HepG2 (cell line): ENCODE results near the gene E2F1. TPM values are rescaled to one million over a fixed set of nuclear protein-coding genes. Genes with fewer than 3 reads are reported as not detected.

Experiments
- ATAC-seq: fragments of 200-7000 bp; cut with Tn5 transposase; 3 replicates; pipeline ENCODE4 v1.9.1; 2020; ENCODE audit warnings: mild to moderate bottlenecking, moderate library complexity
- BruUV-seq: library from RNA; stranded (reverse); fragments of 400-500 nt; replicated peaks from 2 replicates; lab custom pipeline; 2021; lab: Mats Ljungman, UMichigan
- CTCF ChIA-PET: fragments of 300-600 bp; formaldehyde crosslinking; extraction: SDS; loops from one replicate; lab custom pipeline; 2021; ENCODE audit warnings: low total read pairs, inconsistent platforms, low intra/inter-chr PET ratio; lab: Yijun Ruan, JAX
- POLR2A ChIA-PET: fragments of 350-600 bp; sonication (Branson Sonifier 250); formaldehyde crosslinking; loops from one replicate; lab custom pipeline; 2020; ENCODE audit warnings: antibody characterized with exemption, inconsistent platforms; lab: Yijun Ruan, JAX
- DNase-seq: peaks from one replicate; pipeline ENCODE4 v3.0.0-alpha.2; 2015; ENCODE audit warnings: low spot score
- FAIRE-seq: peaks from 3 replicates; lab custom pipeline; 2011; peaks lifted over from hg19 to GRCh38; lab: Jason Lieb, UNC
- H2AFZ ChIP-seq: one replicate; pipeline ENCODE4 v1.6.1; 2011; ENCODE audit warnings: low read length, inconsistent platforms
- H3K27ac ChIP-seq: fragments of 300-600 bp; 3 replicates; pipeline ENCODE4 v1.8.0; 2011; ENCODE audit warnings: mixed run types, mild to moderate bottlenecking, mixed read lengths, low read length, inconsistent platforms; ENCODE audit not compliant: insufficient read depth; ENCODE audit errors: extremely low read length
- H3K27me3 ChIP-seq, 2 experiments: fragments of 200-600 bp in 1 of 2; 2 replicates in 1 of 2; 3 replicates in 1 of 2; pipeline versions ENCODE4 v1.6.0 to v1.8.0; 2011; ENCODE audit warnings: low read length in 2 of 2, mild to moderate bottlenecking in 2 of 2, moderate library complexity in 2 of 2, inconsistent platforms in 1 of 2; ENCODE audit not compliant: insufficient read depth in 2 of 2, control insufficient read depth in 1 of 2
- H3K36me3 ChIP-seq, 2 experiments: fragments of 200-600 bp in 1 of 2; replicated peaks in 1 of 2; 2 replicates in 1 of 2; 3 replicates in 1 of 2; pipeline versions ENCODE4 v1.5.1 to v1.8.0; 2011; ENCODE audit warnings: low read length in 2 of 2, inconsistent platforms in 1 of 2; ENCODE audit not compliant: insufficient read depth in 2 of 2, control insufficient read depth in 1 of 2
- H3K4me1 ChIP-seq: 2 replicates; pipeline ENCODE4 v1.5.1; 2012; ENCODE audit warnings: low read length, inconsistent platforms; ENCODE audit not compliant: insufficient read depth
- H3K4me2 ChIP-seq: 2 replicates; pipeline ENCODE4 v1.6.0; 2011; ENCODE audit warnings: low read depth, low read length, inconsistent platforms
- H3K4me3 ChIP-seq, 3 experiments: fragments of 200-600 bp in 1 of 3; sonication (generic), shearing (Covaris generic) in 1 of 3; replicated peaks in 1 of 3; 2 replicates each; pipeline ENCODE4 v1.5.1; 2011 to 2016; ENCODE audit warnings: low read length in 3 of 3, inconsistent platforms in 2 of 3, low read depth in 2 of 3, mild to moderate bottlenecking in 2 of 3, control low read depth in 1 of 3, mixed read lengths in 1 of 3; ENCODE audit not compliant: insufficient read depth in 1 of 3
- H3K79me2 ChIP-seq: one replicate; pipeline ENCODE4 v1.6.1; 2011; ENCODE audit warnings: low read length, inconsistent platforms; ENCODE audit not compliant: insufficient read depth
- H3K9ac ChIP-seq: 2 replicates; pipeline ENCODE4 v1.6.0; 2011; ENCODE audit warnings: mild to moderate bottlenecking, low read depth, low read length, inconsistent platforms; ENCODE audit not compliant: insufficient read depth
- H3K9me3 ChIP-seq: 2 replicates; pipeline ENCODE4 v1.5.1; 2012; ENCODE audit warnings: mild to moderate bottlenecking, low read length
- H4K20me1 ChIP-seq: 2 replicates; pipeline ENCODE4 v1.6.0; 2011; ENCODE audit warnings: inconsistent platforms, mild to moderate bottlenecking, low read length, moderate library complexity; ENCODE audit not compliant: insufficient read depth
- ATF7 ChIP-seq, 2 experiments: fragments of 450-650 bp in 1 of 2; sonication (generic) in 1 of 2; formaldehyde crosslinking in 1 of 2; IDR thresholded peaks; 2 replicates each; pipeline versions ENCODE4 v1.4.0 to v1.6.1; 2016 to 2020; ENCODE audit warnings: antibody characterized with exemption in 1 of 2, mild to moderate bottlenecking in 1 of 2, missing genetic modification reagents in 1 of 2
- CBX1 ChIP-seq: IDR thresholded peaks from one replicate; pipeline ENCODE4 v1.6.1; 2016; ENCODE audit warnings: antibody characterized with exemption, low read depth
- HIC2 ChIP-seq: sonication (generic); formaldehyde crosslinking; IDR thresholded peaks from 2 replicates; pipeline ENCODE4 v1.9.0; 2022; ENCODE audit warnings: low read depth, missing genetic modification reagents
- KIAA2018 ChIP-seq: sonication (generic); formaldehyde crosslinking; IDR thresholded peaks from 2 replicates; pipeline ENCODE4 v1.5.0; 2020; ENCODE audit warnings: mild to moderate bottlenecking, missing genetic modification reagents, borderline replicate concordance
- MED13 ChIP-seq: sonication (generic); formaldehyde crosslinking; IDR thresholded peaks from 2 replicates; pipeline ENCODE4 v1.5.0; 2020; ENCODE audit warnings: missing genetic modification reagents
- NR2F1 ChIP-seq, 2 experiments: fragments of 450-650 bp in 1 of 2; formaldehyde crosslinking in 1 of 2; IDR thresholded peaks; 2 replicates each; pipeline versions ENCODE4 v1.5.0 to v1.6.1; 2016 to 2020; ENCODE audit warnings: mild to moderate bottlenecking in 1 of 2, missing compliant biosample characterization in 1 of 2, missing genetic modification reagents in 1 of 2, moderate library complexity in 1 of 2
- SALL2 ChIP-seq: sonication (generic); formaldehyde crosslinking; IDR thresholded peaks from 2 replicates; pipeline ENCODE4 v1.8.1; 2023; ENCODE audit warnings: mild to moderate bottlenecking, missing genetic modification reagents, inconsistent platforms
- U2AF2 ChIP-seq: fragments of 200-400 bp; formaldehyde crosslinking; IDR thresholded peaks from 2 replicates; pipeline ENCODE4 v1.6.1; 2017; ENCODE audit warnings: low read depth, mild to moderate bottlenecking, low read length
- ZNF280D ChIP-seq: sonication (generic); formaldehyde crosslinking; IDR thresholded peaks from 2 replicates; pipeline ENCODE4 v1.5.1; 2020; ENCODE audit warnings: mild to moderate bottlenecking, missing genetic modification reagents
- ZNF343 ChIP-seq: sonication (generic); formaldehyde crosslinking; IDR thresholded peaks from 2 replicates; pipeline ENCODE4 v1.4.0; 2020; ENCODE audit warnings: mild to moderate bottlenecking, missing genetic modification reagents
- ZNF672 ChIP-seq: sonication (generic); formaldehyde crosslinking; IDR thresholded peaks from 2 replicates; pipeline ENCODE4 v1.8.1; 2022; ENCODE audit warnings: missing genetic modification reagents
- WGBS: methylation state at CpG from one replicate; pipeline ENCODE4 v1.1.6; 2017; ENCODE audit warnings: low lambda C conversion rate; 5-methylcytosine and 5-hydroxymethylcytosine counted together
- in situ Hi-C: cut with HindIII; loops from 2 replicates; pipeline ENCODE4 v1.10.0; 2017; ENCODE audit warnings: low pct_unique_long_range_greater_than_20kb; ENCODE audit not compliant: extremely low pct_ligation_motif_present
- intact Hi-C: fragments of 100-400 bp; cut with micrococcal nuclease; formaldehyde crosslinking; loops from one replicate; pipeline ENCODE4 v1.10.0; 2022; ENCODE audit not compliant: unreplicated experiment
- polyA plus RNA-seq, 8 experiments: library from polyadenylated mRNA; depleted of rRNA in 3 of 8; stranded (reverse) in 7 of 8; unstranded in 1 of 8; fragments of >200 nt; fragmentation: Illumina TruSeq in 4 of 8; extraction: Trizol in 4 of 8; gene quantifications; 2 replicates each; pipeline versions ENCODE4 v1.2.1 to v1.2.3, GENCODE V29; 2011 to 2016; ENCODE audit warnings: low read depth in 4 of 8, missing spikeins in 1 of 8, mixed read lengths in 1 of 8; ENCODE audit not compliant: insufficient read depth in 1 of 8
- total RNA-seq, 5 experiments: library from RNA; depleted of rRNA; stranded (reverse); fragments of >200 nt; fragmentation: Illumina TruSeq; extraction: Trizol; gene quantifications; 2 replicates each; pipeline ENCODE4 v1.2.3, GENCODE V29; 2016; ENCODE audit warnings: low read depth in 1 of 5

E2F1 gene
- total and polyA plus RNA-seq, 2 of the 13 experiments (the other 11 are each of a cell fraction or from before 2014, with no cell fraction given), result 25.5 to 39.4 TPM

- Histone ChIP-seq H3K4me1 (peaks cover 11% of the 10 kb centered on the region; the same call in 1 of the 2 replicates), H3K4me3 (no peak overlapping the region), H4K20me1 (no peaks in the 10 kb centered on the region), H2AFZ (no peak overlapping the region), H3K9ac (no peak overlapping the region), H3K79me2 (no peaks in the 10 kb centered on the region), H3K36me3 (peaks cover 20 to 56% of the 10 kb centered on the region in 2 experiments), H3K9me3 (no peaks in the 10 kb centered on the region), H3K27me3 (no peaks in the 10 kb centered on the region), H3K4me2 (no peak overlapping the region), H3K27ac (no peak overlapping the region)
- no peak for ATAC-seq
- ChIA-PET POLR2A (no interaction called here), CTCF (no interaction called here)
- WGBS, result 97% methylated on average over 3 of the region's 3 CpGs
- intact Hi-C loops (no loop called here), in situ Hi-C loops (no loop called here)
- no peak for DNase-seq
- FAIRE-seq, result no peak
- BruUV-seq, result no TSS peak
- TF ChIP-seq ZNF280D (CRISPR knock-in tag) (no peak), SALL2 (no peak), HIC2 (CRISPR knock-in tag) (no peak), MED13 (CRISPR knock-in tag) (no peak), CBX1 (no peak), ATF7 (IDR thresholded peaks at IDR 0.05) (no peak), ATF7 (CRISPR knock-in tag; IDR thresholded peaks at IDR 0.05) (no peak), ZNF343 (CRISPR knock-in tag) (no peak), U2AF2 (no peak), ZNF672 (CRISPR knock-in tag) (no peak), KIAA2018 (CRISPR knock-in tag) (no peak), NR2F1 (CRISPR knock-in tag; IDR thresholded peaks at IDR 0.05) (no peak)
These were observed 50.8 kb downstream of the E2F1 start for GRCh38 chr20:33635341-33635740.
